Peyer's patch (tissue), 4 donors: Measurements from ENCODE around the gene KMT2A. TPM values are rescaled to one million over a fixed set of nuclear protein-coding genes. Genes with fewer than 3 reads are reported as not detected.
"Not testable (repeated sequence)": the region's sequence is repeated elsewhere in the genome, so short reads cannot be mapped to it uniquely, and the experiment has no call there.

ENCODE experiments used
- DNase-seq, 3 donors: peaks; one replicate each; pipeline ENCODE4 v3.0.0-alpha.2; 2017 to 2019
- H3K27ac ChIP-seq, 4 donors: fragments of 200-600 bp; sonication (generic); one replicate each; pipeline ENCODE4 v1.5.1; 2016 to 2019
- H3K27me3 ChIP-seq, 2 donors: fragments of 200-600 bp; sonication (generic); one replicate each; pipeline ENCODE4 v1.5.1; 2019
- H3K36me3 ChIP-seq, 3 donors: fragments of 200-600 bp; sonication (generic); one replicate each; pipeline ENCODE4 v1.5.1; 2016 to 2019
- H3K4me1 ChIP-seq, 4 donors: fragments of 200-600 bp; sonication (generic); one replicate each; pipeline ENCODE4 v1.5.1; 2016 to 2019
- H3K4me3 ChIP-seq, 4 donors: fragments of 200-600 bp; sonication (generic); 1 replicate in 3 of 4; 2 replicates in 1 of 4; pipeline ENCODE4 v1.5.1; 2016 to 2019; ENCODE audit warnings: mild to moderate bottlenecking in 1 of 4
- H3K9me3 ChIP-seq, 4 donors: fragments of 200-600 bp; sonication (generic); one replicate each; pipeline ENCODE4 v1.5.1; 2016 to 2019; ENCODE audit warnings: mild to moderate bottlenecking in 1 of 4
- CTCF ChIP-seq, 6 experiments: fragments of 450-650 bp in 4 of 6; fragments of 200-600 bp in 2 of 6; sonication (generic) in 1 of 6; IDR thresholded peaks; one replicate each; pipeline ENCODE4 v1.5.1; 2017 to 2019; ENCODE audit warnings: antibody characterized with exemption in 6 of 6, mild to moderate bottlenecking in 3 of 6, moderate library complexity in 1 of 6
- POLR2A ChIP-seq, 2 donors: fragments of 450-650 bp; IDR thresholded peaks; one replicate each; pipeline ENCODE4 v1.5.1; 2017; ENCODE audit warnings: antibody characterized with exemption in 2 of 2, mild to moderate bottlenecking in 2 of 2, moderate library complexity in 2 of 2
- total RNA-seq, 4 donors: library from RNA; depleted of rRNA; stranded (reverse); fragments of >200 nt; gene quantifications; one replicate each; pipeline ENCODE4 v1.1.0, GENCODE V29; 2016

KMT2A gene
- total RNA-seq, 4 donors from 2014 or later: 46.6 to 110 (median 74.3) TPM

DNA sequence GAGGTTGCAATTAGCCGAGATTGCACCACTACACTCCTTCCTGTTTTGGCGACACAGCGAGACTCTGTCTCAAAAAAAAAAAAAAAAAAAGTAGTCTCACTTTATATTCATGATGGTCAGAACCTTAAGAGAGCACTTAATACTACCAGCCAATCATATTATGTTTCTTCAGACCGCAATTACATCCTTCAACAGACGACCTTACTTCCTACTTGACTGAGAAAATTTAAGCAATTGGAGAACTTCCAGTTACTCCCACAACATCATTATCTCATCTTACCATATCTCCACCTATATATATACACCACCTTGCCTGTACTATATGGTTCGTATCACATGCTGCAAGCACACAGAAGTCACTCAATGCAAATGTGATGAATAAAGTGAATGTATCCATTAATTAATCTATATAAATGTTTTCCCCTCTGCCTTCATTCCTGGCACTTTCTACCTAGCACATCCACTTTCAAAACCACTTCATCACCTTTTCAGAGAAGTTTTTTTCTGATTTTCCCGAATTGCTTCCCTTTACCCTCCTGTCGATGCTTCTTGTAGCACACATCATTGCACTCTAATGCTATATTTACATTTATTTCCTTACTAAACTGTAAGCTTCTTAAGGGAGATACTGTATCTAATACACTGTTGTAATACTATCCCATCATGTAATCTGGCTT lies 21.1 kb upstream of the KMT2A start:
- no peaks in the 10 kb centered on the region for H3K9me3 ChIP-seq
- no peaks in the 10 kb centered on the region for H3K27me3 ChIP-seq
- H3K27ac ChIP-seq: peak overlapping the region in 1 of 4 donors; percentile 2
- no peak overlapping the region for H3K4me3 ChIP-seq
- no peak for DNase-seq
- no peak for TF ChIP-seq CTCF (IDR thresholded peaks at IDR 0.05)
- no peak for TF ChIP-seq POLR2A (IDR thresholded peaks at IDR 0.05)
- no peaks in the 10 kb centered on the region for H3K4me1 ChIP-seq
- H3K36me3 ChIP-seq: peaks cover 0 to 10% (median 0%) of the 10 kb centered on the region in 3 donors

- DNase-seq: peak in 1 of 3 donors; percentile 64
- Histone ChIP-seq H3K27ac (peak overlapping the region in 1 of 4 donors; percentile 2), H3K36me3 (peaks cover 0 to 7% (median 0%) of the 10 kb centered on the region in 3 donors), H3K27me3 (no peaks in the 10 kb centered on the region), H3K4me1 (no peaks in the 10 kb centered on the region), H3K4me3 (no peak overlapping the region), H3K9me3 (no peaks in the 10 kb centered on the region)
- no peak for TF ChIP-seq CTCF (IDR thresholded peaks at IDR 0.05)
- TF ChIP-seq POLR2A (IDR thresholded peaks at IDR 0.05): no peak
These were observed 20.6 kb upstream of the KMT2A start for GRCh38 chr11:118415739-118416068.

DNA sequence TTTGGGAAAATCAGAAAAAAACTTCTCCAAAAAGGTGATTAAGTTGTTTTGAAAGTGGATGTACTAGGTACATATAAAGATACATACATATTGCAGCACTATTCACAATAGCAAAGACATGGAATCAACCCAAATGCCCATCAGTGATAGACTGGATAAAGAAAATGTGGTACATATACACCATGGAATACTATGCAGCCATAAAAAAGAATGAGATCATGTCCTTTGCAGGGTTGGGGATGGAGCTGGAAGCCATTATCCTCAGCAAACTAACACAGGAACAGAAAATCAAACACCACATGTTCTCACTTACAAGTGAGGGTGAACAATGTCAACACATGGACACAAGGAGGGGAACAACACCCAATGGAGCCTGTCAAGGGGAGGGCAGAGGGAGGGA lies 19.4 kb upstream of the KMT2A start:
- H3K4me1 ChIP-seq, H3K27me3 ChIP-seq, DNase-seq, H3K4me3 ChIP-seq, H3K27ac ChIP-seq, H3K36me3 ChIP-seq, H3K9me3 ChIP-seq: not testable (repeated sequence)

GRCh38 chr11:118417801-118418200 lies 18.5 kb upstream of the KMT2A start:
- Histone ChIP-seq H3K27me3 (no peaks in the 10 kb centered on the region), H3K36me3 (peaks cover 0 to 7% (median 0%) of the 10 kb centered on the region in 3 donors), H3K4me3 (no peak overlapping the region), H3K9me3 (no peaks in the 10 kb centered on the region), H3K4me1 (no peaks in the 10 kb centered on the region), H3K27ac (no peak overlapping the region)
- no peak for DNase-seq
- TF ChIP-seq POLR2A (IDR thresholded peaks at IDR 0.05): no peak
- no peak for TF ChIP-seq CTCF (IDR thresholded peaks at IDR 0.05)

- DNase-seq: no peak
- H3K4me3 ChIP-seq: peak overlapping the region in 1 of 4 donors; percentile 38
- TF ChIP-seq POLR2A (IDR thresholded peaks at IDR 0.05): no peak
- no peak for TF ChIP-seq CTCF (IDR thresholded peaks at IDR 0.05)
- peaks cover 0 to 6% (median 0%) of the 10 kb centered on the region in 3 donors for H3K36me3 ChIP-seq
- H3K4me1 ChIP-seq: no peaks in the 10 kb centered on the region
- no peaks in the 10 kb centered on the region for H3K9me3 ChIP-seq
- no peaks in the 10 kb centered on the region for H3K27me3 ChIP-seq
- peak overlapping the region in 1 of 4 donors; percentile 44 for H3K27ac ChIP-seq
These were observed 17.5 kb upstream of the KMT2A start for GRCh38 chr11:118418766-118419165.

- H3K27ac ChIP-seq: no peak overlapping the region
- H3K36me3 ChIP-seq: no peaks in the 10 kb centered on the region
- H3K4me1 ChIP-seq: no peaks in the 10 kb centered on the region
- DNase-seq: no peak
- TF ChIP-seq POLR2A (IDR thresholded peaks at IDR 0.05): no peak
- TF ChIP-seq CTCF (IDR thresholded peaks at IDR 0.05): no peak
- H3K9me3 ChIP-seq: no peaks in the 10 kb centered on the region
- H3K27me3 ChIP-seq: no peaks in the 10 kb centered on the region
- H3K4me3 ChIP-seq: no peak overlapping the region
These were observed 8.6 kb upstream of the KMT2A start for GRCh38 chr11:118427707-118428106.
